Caco-2 (cell line): ENCODE results near the gene H1-8. TPM values are rescaled to one million over a fixed set of nuclear protein-coding genes. Genes with fewer than 3 reads are reported as not detected.

Experiments used
- BruUV-seq: library from RNA; stranded (reverse); fragments of 400-500 nt; replicated peaks from 2 replicates; lab custom pipeline; 2021; lab: Mats Ljungman, UMichigan
- CTCF ChIA-PET: fragments of 300-600 bp; sonication (Branson Sonifier 250); formaldehyde crosslinking; loops from one replicate; lab custom pipeline; 2022; ENCODE audit warnings: antibody characterized with exemption; lab: Charles Lee
- POLR2A ChIA-PET: fragments of 300-600 bp; sonication (Branson Sonifier 250); formaldehyde crosslinking; loops from one replicate; lab custom pipeline; 2022; ENCODE audit warnings: antibody characterized with exemption; lab: Charles Lee
- DNase-seq, 2 experiments: peaks; one replicate each; pipeline versions ENCODE4 v3.0.0 to v3.0.0-alpha.2; 2020 to 2022
- H3K27me3 ChIP-seq: replicated peaks from 2 replicates; pipeline ENCODE4 v1.6.0; 2011; ENCODE audit warnings: low read length; ENCODE audit not compliant: control insufficient read depth, insufficient read depth
- H3K36me3 ChIP-seq: 2 replicates; pipeline ENCODE4 v1.5.1; 2011; ENCODE audit warnings: low read length; ENCODE audit not compliant: control insufficient read depth, insufficient read depth
- H3K4me1 ChIP-seq: fragments of 250-450 bp; sonication (Bioruptor Pico); 2 replicates; pipeline ENCODE4 v1.5.1; 2020; ENCODE audit warnings: mild to moderate bottlenecking
- H3K4me3 ChIP-seq: 2 replicates; pipeline ENCODE4 v1.5.1; 2011; ENCODE audit warnings: low read depth, mild to moderate bottlenecking, control low read depth, low read length
- H3K9me3 ChIP-seq: fragments of 250-450 bp; sonication (Bioruptor Pico); 2 replicates; pipeline ENCODE4 v1.5.1; 2020; ENCODE audit warnings: mild to moderate bottlenecking, moderate library complexity
- H3K27ac Mint-ChIP-seq: one replicate; pipeline ENCODE4 v1.8.0; 2022; ENCODE audit warnings: mixed read lengths; ENCODE audit not compliant: unreplicated experiment
- H3K27me3 Mint-ChIP-seq: one replicate; pipeline ENCODE4 v1.8.0; 2022; ENCODE audit warnings: mixed read lengths; ENCODE audit not compliant: insufficient read depth, unreplicated experiment
- H3K36me3 Mint-ChIP-seq: one replicate; pipeline ENCODE4 v1.8.0; 2022; ENCODE audit warnings: mild to moderate bottlenecking, mixed read lengths; ENCODE audit not compliant: insufficient read depth, unreplicated experiment
- H3K4me1 Mint-ChIP-seq: one replicate; pipeline ENCODE4 v1.8.0; 2022; ENCODE audit warnings: low read depth, mixed read lengths; ENCODE audit not compliant: unreplicated experiment
- H3K4me3 Mint-ChIP-seq: one replicate; pipeline ENCODE4 v1.8.0; 2022; ENCODE audit warnings: mild to moderate bottlenecking, moderate library complexity, mixed read lengths; ENCODE audit not compliant: unreplicated experiment
- H3K9me3 Mint-ChIP-seq: one replicate; pipeline ENCODE4 v1.8.0; 2022; ENCODE audit warnings: mixed read lengths; ENCODE audit not compliant: unreplicated experiment
- CTCF ChIP-seq, 2 experiments: fragments of 200-600 bp in 1 of 2; IDR thresholded peaks; 1 replicate in 1 of 2; 2 replicates in 1 of 2; pipeline versions ENCODE4 v1.5.1 to v1.8.0; 2011 to 2022; ENCODE audit warnings: antibody characterized with exemption in 1 of 2, control low read depth in 1 of 2, inconsistent platforms in 1 of 2, low read depth in 1 of 2, low read length in 1 of 2, mild to moderate bottlenecking in 1 of 2, moderate library complexity in 1 of 2; ENCODE audit not compliant: insufficient read depth in 1 of 2, severe bottlenecking in 1 of 2, unreplicated experiment in 1 of 2
- intact Hi-C: fragments of 100-400 bp; cut with micrococcal nuclease; formaldehyde crosslinking; loops from one replicate; pipeline ENCODE4 v1.10.0; 2022; ENCODE audit not compliant: unreplicated experiment
- total RNA-seq: library from RNA; stranded (reverse); gene quantifications from 2 replicates; pipeline ENCODE4 v1.2.3, GENCODE V29; 2022

The H1-8 gene
- total RNA-seq, 1 experiment from 2014 or later, result not detected

GRCh38 chr3:129562803-129563202, 19.8 kb downstream of the H1-8 start:
- CTCF ChIA-PET, result no interaction called here
- no peak for TF ChIP-seq CTCF (IDR thresholded peaks at IDR 0.05; ENCODE audit: insufficient read depth in 1 of 2, low read depth in 1 of 2, low read length in 1 of 2, severe bottlenecking in 1 of 2, unreplicated experiment in 1 of 2)

DNA sequence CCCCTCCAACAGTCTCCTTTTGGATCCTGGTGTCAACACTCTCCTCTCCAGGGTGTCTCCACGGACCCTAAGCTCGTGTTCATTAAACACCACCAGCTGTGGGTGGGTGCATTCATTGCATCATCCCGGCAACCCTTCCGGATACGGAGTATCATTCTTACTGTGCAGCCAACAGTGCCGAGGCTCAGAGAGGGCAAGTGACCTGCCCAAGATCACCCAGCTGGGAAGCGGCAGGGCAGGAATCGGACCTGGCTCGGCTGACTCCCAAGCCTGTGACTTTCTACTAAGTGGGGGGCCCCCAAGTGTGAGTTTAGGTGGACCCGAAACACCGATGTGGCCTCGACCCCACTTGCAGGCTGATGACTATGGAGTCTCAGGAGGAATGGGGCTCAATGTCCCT, 20.4 kb downstream of the H1-8 start:
- no peak overlapping the region for H3K4me3 ChIP-seq
- no peak overlapping the region for H3K27ac Mint-ChIP-seq
- intact Hi-C loops, result no loop called here
- no peaks in the 10 kb centered on the region; the same call in 1 of the 2 replicates for H3K4me1 ChIP-seq
- no peaks in the 10 kb centered on the region for H3K9me3 Mint-ChIP-seq
- no peaks in the 10 kb centered on the region for H3K36me3 Mint-ChIP-seq
- CTCF ChIA-PET, result no interaction called here
- POLR2A ChIA-PET, result no interaction called here
- no peak for TF ChIP-seq CTCF (IDR thresholded peaks at IDR 0.05; ENCODE audit: insufficient read depth in 1 of 2, low read depth in 1 of 2, low read length in 1 of 2, severe bottlenecking in 1 of 2, unreplicated experiment in 1 of 2)
- H3K4me1 Mint-ChIP-seq, result peaks cover 8% of the 10 kb centered on the region
- H3K36me3 ChIP-seq, result no peaks in the 10 kb centered on the region
- no peaks in the 10 kb centered on the region for H3K9me3 ChIP-seq
- no peak for DNase-seq
- H3K4me3 Mint-ChIP-seq, result no peak overlapping the region
- no peaks in the 10 kb centered on the region for H3K27me3 ChIP-seq
- H3K27me3 Mint-ChIP-seq, result no peaks in the 10 kb centered on the region
- BruUV-seq, result no TSS peak

More at GRCh38 chr3:129562803-129563202, 19.8 kb downstream of the H1-8 start:
- Mint-ChIP-seq H3K9me3 (no peaks in the 10 kb centered on the region), H3K27ac (no peak overlapping the region), H3K4me3 (no peak overlapping the region), H3K36me3 (no peaks in the 10 kb centered on the region), H3K4me1 (peaks cover 8% of the 10 kb centered on the region), H3K27me3 (no peaks in the 10 kb centered on the region)
- Histone ChIP-seq H3K4me1 (no peaks in the 10 kb centered on the region; the same call in 1 of the 2 replicates), H3K36me3 (no peaks in the 10 kb centered on the region), H3K4me3 (no peak overlapping the region), H3K27me3 (no peaks in the 10 kb centered on the region), H3K9me3 (no peaks in the 10 kb centered on the region)
- intact Hi-C loops, result no loop called here
- no TSS peak for BruUV-seq
- POLR2A ChIA-PET, result no interaction called here
- DNase-seq, result no peak

DNA sequence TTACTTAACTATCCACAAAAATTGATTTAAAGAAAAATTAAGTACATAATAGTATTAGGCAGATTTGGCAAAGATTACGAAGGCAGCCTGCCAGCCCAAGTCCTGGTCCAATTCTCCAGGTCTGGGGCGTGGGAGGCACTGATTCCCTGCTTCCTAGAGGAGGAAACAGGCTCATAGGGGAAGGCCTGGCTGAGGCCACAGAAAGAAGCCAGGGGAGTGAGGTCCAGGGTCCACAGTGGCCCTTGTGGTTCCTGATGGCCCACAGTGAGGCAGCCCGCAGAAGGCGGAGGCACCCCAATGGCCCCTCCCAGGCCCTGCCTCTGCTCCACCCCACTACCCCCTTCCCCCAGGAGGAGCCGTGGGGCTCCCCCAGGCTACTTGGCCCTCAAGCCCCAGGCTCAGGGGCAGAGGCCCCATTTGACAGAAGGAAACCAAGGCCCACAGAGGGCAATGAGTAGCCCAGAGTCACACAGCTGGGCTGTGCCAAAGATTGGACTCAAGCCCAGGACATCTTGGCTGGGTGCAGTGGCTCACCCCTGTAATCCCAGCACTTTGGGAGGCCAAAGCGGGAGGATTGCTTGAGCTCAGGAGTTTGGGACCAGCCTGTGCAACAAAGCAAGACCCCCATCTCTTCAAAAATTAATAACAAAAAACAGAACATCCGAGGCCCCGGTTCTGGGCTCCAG, 21.0 kb downstream of the H1-8 start:
- Histone ChIP-seq H3K36me3 (no peaks in the 10 kb centered on the region), H3K9me3 (no peaks in the 10 kb centered on the region), H3K27me3 (no peaks in the 10 kb centered on the region), H3K4me3 (no peak overlapping the region), H3K4me1 (no peaks in the 10 kb centered on the region; the same call in 1 of the 2 replicates)
- ChIA-PET POLR2A (no interaction called here), CTCF (no interaction called here)
- no TSS peak for BruUV-seq
- no peak overlapping the region for H3K27ac Mint-ChIP-seq
- no peak for DNase-seq
- peaks cover 8% of the 10 kb centered on the region for H3K4me1 Mint-ChIP-seq
- intact Hi-C loops, result no loop called here
- no peak for TF ChIP-seq CTCF (IDR thresholded peaks at IDR 0.05; ENCODE audit: insufficient read depth in 1 of 2, low read depth in 1 of 2, low read length in 1 of 2, severe bottlenecking in 1 of 2, unreplicated experiment in 1 of 2)
- no peak overlapping the region for H3K4me3 Mint-ChIP-seq
- no peaks in the 10 kb centered on the region for H3K36me3 Mint-ChIP-seq
- no peaks in the 10 kb centered on the region for H3K9me3 Mint-ChIP-seq
- no peaks in the 10 kb centered on the region for H3K27me3 Mint-ChIP-seq
